Liver (tissue), 9 donors: Measurements from ENCODE around the gene TMEM255B. TPM values are rescaled to one million over a fixed set of nuclear protein-coding genes. Genes with fewer than 3 reads are reported as not detected.

Experiments used
- DNase-seq: peaks from one replicate; pipeline ENCODE4 v3.0.0-alpha.2; 2017; ENCODE audit warnings: low spot score
- H3K27ac ChIP-seq, 2 donors: one replicate each; pipeline ENCODE4 v1.7.0; 2013; ENCODE audit warnings: inconsistent platforms in 2 of 2, low read length in 2 of 2, control low read depth in 1 of 2, low read depth in 1 of 2, mild to moderate bottlenecking in 1 of 2
- H3K27me3 ChIP-seq, 4 donors: one replicate each; pipeline versions ENCODE4 v1.6.1 to v1.7.0; 2013; ENCODE audit warnings: low read length in 3 of 4, inconsistent platforms in 1 of 4, mild to moderate bottlenecking in 1 of 4, moderate library complexity in 1 of 4; ENCODE audit not compliant: control insufficient read depth in 4 of 4, insufficient read depth in 4 of 4
- H3K36me3 ChIP-seq, 4 donors: one replicate each; pipeline versions ENCODE4 v1.6.1 to v1.7.0; 2013; ENCODE audit warnings: low read length in 3 of 4, mild to moderate bottlenecking in 3 of 4, low read depth in 1 of 4, moderate library complexity in 1 of 4; ENCODE audit not compliant: control insufficient read depth in 4 of 4, insufficient read depth in 3 of 4
- H3K4me1 ChIP-seq, 4 donors: one replicate each; pipeline versions ENCODE4 v1.6.1 to v1.7.0; 2013; ENCODE audit warnings: low read length in 3 of 4, mild to moderate bottlenecking in 3 of 4, moderate library complexity in 1 of 4; ENCODE audit not compliant: control insufficient read depth in 4 of 4, insufficient read depth in 4 of 4
- H3K4me3 ChIP-seq, 3 donors: one replicate each; pipeline versions ENCODE4 v1.6.1 to v1.7.0; 2013; ENCODE audit warnings: low read length in 3 of 3, control low read depth in 1 of 3, low read depth in 1 of 3, mild to moderate bottlenecking in 1 of 3
- H3K9ac ChIP-seq, 2 donors: one replicate each; pipeline ENCODE4 v1.7.0; 2013; ENCODE audit warnings: low read length in 2 of 2, mild to moderate bottlenecking in 2 of 2, moderate library complexity in 2 of 2, control low read depth in 1 of 2, low read depth in 1 of 2
- H3K9me3 ChIP-seq, 4 donors: one replicate each; pipeline versions ENCODE4 v1.6.1 to v1.7.0; 2013; ENCODE audit warnings: low read length in 3 of 4; ENCODE audit not compliant: control insufficient read depth in 4 of 4
- ATF3 ChIP-seq: IDR thresholded peaks from 2 replicates; pipeline ENCODE4 v1.6.1; 2016; ENCODE audit warnings: antibody characterized with exemption
- CTCF ChIP-seq: fragments of 150-350 bp; IDR thresholded peaks from 2 replicates; pipeline ENCODE4 v1.5.1; 2017; ENCODE audit warnings: improper control_type of control experiment, low read depth, low read length; ENCODE audit not compliant: missing input control
- EGR1 ChIP-seq, 2 donors: IDR thresholded peaks; 2 replicates each; pipeline ENCODE4 v1.6.1; 2016 to 2018; ENCODE audit warnings: antibody characterized with exemption in 2 of 2, low read depth in 2 of 2
- FOXA1 ChIP-seq: IDR thresholded peaks from 2 replicates; pipeline ENCODE4 v1.6.1; 2016; ENCODE audit warnings: antibody characterized with exemption
- FOXA2 ChIP-seq: IDR thresholded peaks from 2 replicates; pipeline ENCODE4 v1.6.1; 2016; ENCODE audit warnings: antibody characterized with exemption
- GABPA ChIP-seq, 2 donors: IDR thresholded peaks in 1 of 2; conservative IDR thresholded peaks in 1 of 2; 2 replicates each; pipeline ENCODE4 v1.6.1; 2016; ENCODE audit warnings: antibody characterized with exemption in 2 of 2, mild to moderate bottlenecking in 1 of 2, moderate library complexity in 1 of 2
- HNF4A ChIP-seq, 2 donors: conservative IDR thresholded peaks; 2 replicates each; pipeline ENCODE4 v1.6.1; 2016; ENCODE audit warnings: antibody characterized with exemption in 2 of 2, mild to moderate bottlenecking in 2 of 2
- HNF4G ChIP-seq: IDR thresholded peaks from 2 replicates; pipeline ENCODE4 v1.6.1; 2016; ENCODE audit warnings: antibody characterized with exemption
- JUND ChIP-seq, 2 donors: IDR thresholded peaks; 2 replicates each; pipeline ENCODE4 v1.6.1; 2016; ENCODE audit warnings: antibody characterized with exemption in 2 of 2
- MAX ChIP-seq: IDR thresholded peaks from 2 replicates; pipeline ENCODE4 v1.6.1; 2016; ENCODE audit warnings: antibody characterized with exemption
- NR2F2 ChIP-seq: IDR thresholded peaks from 2 replicates; pipeline ENCODE4 v1.6.1; 2016; ENCODE audit warnings: antibody characterized with exemption
- RAD21 ChIP-seq, 2 donors: IDR thresholded peaks; 2 replicates each; pipeline ENCODE4 v1.6.1; 2016; ENCODE audit warnings: antibody characterized with exemption in 2 of 2, mild to moderate bottlenecking in 2 of 2
- SP1 ChIP-seq: IDR thresholded peaks from 2 replicates; pipeline ENCODE4 v1.6.1; 2018; ENCODE audit warnings: antibody characterized with exemption, mild to moderate bottlenecking
- YY1 ChIP-seq: IDR thresholded peaks from 2 replicates; pipeline ENCODE4 v1.6.1; 2016; ENCODE audit warnings: antibody characterized with exemption, mild to moderate bottlenecking
- ZBTB33 ChIP-seq: IDR thresholded peaks from 2 replicates; pipeline ENCODE4 v1.6.1; 2016; ENCODE audit warnings: antibody characterized with exemption
- WGBS: extraction: QIAGEN DNeasy Blood & Tissue Kit; methylation state at CpG from one replicate; pipeline ENCODE4 v1.1.7; 2013; 5-methylcytosine and 5-hydroxymethylcytosine counted together
- polyA plus RNA-seq, 2 donors: library from polyadenylated mRNA; stranded (reverse) in 1 of 2; unstranded in 1 of 2; fragments of 200-250 nt in 1 of 2; fragments of >200 nt in 1 of 2; fragmentation: Nextera tagmentation in 1 of 2; extraction: Ambion mirVana in 1 of 2; gene quantifications; one replicate each; pipeline versions ENCODE4 v1.2.1 to v1.2.3, GENCODE V29; 2013 to 2015
- total RNA-seq, 2 donors: library from RNA; depleted of rRNA; stranded (reverse); fragments of >200 nt; gene quantifications; one replicate each; pipeline ENCODE4 v1.2.3, GENCODE V29; 2014
- donor health status: healthy.
- donor health status: healthy.
- donor health status: healthy.
- donor health status: healthy.
- donor health status: healthy.

The TMEM255B gene
- total and polyA plus RNA-seq, 4 donors: 0.37 to 8.6 (median 3.5) TPM

GRCh38 chr13:113803409-113804016 is 44.5 kb downstream of the TMEM255B start:
- Histone ChIP-seq H3K27me3 (no peaks in the 10 kb centered on the region), H3K9ac (no peak overlapping the region), H3K27ac (no peak overlapping the region), H3K4me1 (no peaks in the 10 kb centered on the region), H3K9me3 (peaks cover 0 to 7% (median 2%) of the 10 kb centered on the region in 4 donors), H3K4me3 (no peak overlapping the region), H3K36me3 (no peaks in the 10 kb centered on the region)
- no peak for DNase-seq
- 78% methylated on average over 32 of the region's 32 CpGs for WGBS
- no peak for TF ChIP-seq ATF3
- TF ChIP-seq HNF4A (conservative IDR thresholded peaks at IDR 0.05): no peak
- no peak for TF ChIP-seq CTCF
- no peak for TF ChIP-seq FOXA2
- TF ChIP-seq RAD21 (IDR thresholded peaks at IDR 0.05): no peak
- TF ChIP-seq GABPA (IDR thresholded peaks at IDR 0.05 in 1 of 2, conservative IDR thresholded peaks at IDR 0.05 in 1 of 2): no peak

- peaks cover 1 to 8% (median 3%) of the 10 kb centered on the region in 4 donors for H3K9me3 ChIP-seq
- H3K36me3 ChIP-seq: no peaks in the 10 kb centered on the region
- no peak overlapping the region for H3K9ac ChIP-seq
- WGBS: 90% methylated on average over 34 of the region's 34 CpGs
- H3K27me3 ChIP-seq: no peaks in the 10 kb centered on the region
- no peak overlapping the region for H3K4me3 ChIP-seq
- no peaks in the 10 kb centered on the region for H3K4me1 ChIP-seq
- no peak overlapping the region for H3K27ac ChIP-seq
- no peak for DNase-seq
- TF ChIP-seq YY1 (no peak), HNF4G (no peak), ZBTB33 (no peak), CTCF (no peak), EGR1 (IDR thresholded peaks at IDR 0.05; ENCODE audit: low read depth in 2 of 2) (no peak), MAX (no peak), JUND (IDR thresholded peaks at IDR 0.05) (no peak), FOXA1 (no peak), HNF4A (conservative IDR thresholded peaks at IDR 0.05) (no peak), NR2F2 (no peak), ATF3 (no peak), SP1 (no peak)
Observed at GRCh38 chr13:113804017-113804702, 45.1 kb downstream of the TMEM255B start.
